ENCODE data around the gene MT1X.

DNA sequence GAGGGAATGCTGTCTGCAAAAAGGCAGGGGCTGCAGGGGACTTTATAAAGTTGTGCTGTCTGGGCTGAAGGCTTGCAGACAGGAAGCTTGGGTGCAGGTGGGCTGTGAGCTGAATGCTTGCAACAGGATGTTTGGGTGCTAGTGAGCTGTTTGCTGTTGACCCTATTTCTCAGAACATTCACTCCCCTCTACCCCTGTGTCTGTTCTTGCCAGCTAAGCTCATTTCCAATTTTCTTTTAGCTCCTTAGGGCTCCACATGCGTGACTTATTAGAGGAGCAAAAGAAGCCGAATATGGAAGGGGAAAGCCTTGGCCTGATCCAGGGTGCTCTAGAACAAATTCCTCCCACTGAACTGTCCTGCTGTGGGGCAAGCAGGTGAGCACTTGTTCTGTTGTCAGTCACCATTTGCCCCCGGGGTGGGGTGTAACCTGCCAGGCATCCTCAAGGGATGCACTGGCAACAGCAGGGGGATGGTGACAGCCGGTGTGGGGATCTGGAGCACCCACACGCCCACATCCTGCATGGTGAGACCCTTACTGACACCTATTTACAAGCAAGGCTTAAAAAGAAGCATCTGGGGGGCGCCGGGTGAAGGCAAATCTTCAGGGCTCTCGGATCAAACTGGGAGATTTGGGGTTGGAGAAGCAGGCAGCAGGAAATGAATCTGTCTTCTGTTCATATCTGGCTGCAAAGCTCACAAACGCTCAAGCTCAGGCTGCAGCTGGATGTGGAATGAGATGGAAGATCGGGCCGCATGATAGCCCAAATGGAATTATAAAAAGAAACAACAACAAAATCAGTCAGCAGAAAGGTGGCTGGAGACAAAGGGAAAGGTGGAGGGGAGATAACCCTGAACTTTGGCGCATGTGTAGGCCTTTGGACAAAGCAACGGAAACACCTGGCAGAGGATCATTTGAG lies 26.5 kb downstream of the MT1X start:
- no peak for TF ChIP-seq CTCF (IDR thresholded peaks at IDR 0.05)
- TF ChIP-seq POLR2A (IDR thresholded peaks at IDR 0.05): no peak

Measured in thyroid gland (tissue), 4 donors.